Stimulated activated CD4-positive, alpha-beta T cell treated with anti-CD3 and anti-CD28 coated beads, Interleukin-4, amount 100 ng/mL, for 4 hours (primary cell): Measurements from ENCODE around the gene DCLK1.

Experiments
- DNase-seq, 2 experiments: peaks; one replicate each; pipeline ENCODE4 v3.0.0-alpha.2; 2020

Gene DCLK1

GRCh38 chr13:35930665-35931631 is 200.2 kb downstream of the DCLK1 start:
- DNase-seq: no peak

- no peak for DNase-seq
Measured at GRCh38 chr13:35927567-35928021, 203.6 kb downstream of the DCLK1 start.

- DNase-seq: no peak
Measured at GRCh38 chr13:35926859-35927530, 204.2 kb downstream of the DCLK1 start.

GRCh38 chr13:35925669-35926068 is 205.5 kb downstream of the DCLK1 start:
- DNase-seq: no peak

GRCh38 chr13:35923347-35923746 is 207.8 kb downstream of the DCLK1 start:
- DNase-seq: no peak

- no peak for DNase-seq
Measured at GRCh38 chr13:35920816-35921215, 210.4 kb downstream of the DCLK1 start.

GRCh38 chr13:35917942-35918645 is 213.1 kb downstream of the DCLK1 start:
- no peak for DNase-seq

- DNase-seq: no peak
Measured at GRCh38 chr13:35917252-35917941, 213.8 kb downstream of the DCLK1 start.

- DNase-seq: no peak
Measured at GRCh38 chr13:35916146-35916545, 215.0 kb downstream of the DCLK1 start.

- no peak for DNase-seq
Measured at GRCh38 chr13:35914662-35915061, 216.5 kb downstream of the DCLK1 start.

- no peak for DNase-seq
Measured at GRCh38 chr13:35912841-35913240, 218.3 kb downstream of the DCLK1 start.

GRCh38 chr13:35909837-35910540 is 221.2 kb downstream of the DCLK1 start:
- no peak for DNase-seq

- DNase-seq: no peak
Measured at GRCh38 chr13:35909091-35909490, 222.1 kb downstream of the DCLK1 start.

- DNase-seq: no peak
Measured at GRCh38 chr13:35908226-35908625, 223.0 kb downstream of the DCLK1 start.

GRCh38 chr13:35906636-35907035 is 224.5 kb downstream of the DCLK1 start:
- no peak for DNase-seq

- no peak for DNase-seq
Measured at GRCh38 chr13:35903075-35903474, 228.1 kb downstream of the DCLK1 start.

- DNase-seq: no peak
Measured at GRCh38 chr13:35898041-35898440, 233.1 kb downstream of the DCLK1 start.

GRCh38 chr13:35894636-35895035 is 236.5 kb downstream of the DCLK1 start:
- DNase-seq: no peak

GRCh38 chr13:35892837-35893814 is 238.1 kb downstream of the DCLK1 start:
- no peak for DNase-seq

- no peak for DNase-seq
Measured at GRCh38 chr13:35891507-35892441, 239.4 kb downstream of the DCLK1 start.
